GM19025 (cell line): ENCODE data around the gene CIBAR2.

ENCODE experiments used
- ATAC-seq: cut with Tn5 transposase; IDR thresholded peaks from one replicate; pipeline ENCODE4 v1.9.1; 2021; ENCODE audit warnings: mild to moderate bottlenecking, low read depth, moderate library complexity; ENCODE audit not compliant: unreplicated experiment

The CIBAR2 gene

GRCh38 chr16:85112364-85112763 is at the start of gene CIBAR2:
Gene CIBAR2 (minus strand): TSS chr16:85112472. CDS start chr16:85112352, 120 bp downstream.
- ATAC-seq, result no peak

- ATAC-seq, result no peak
These were observed 47.1 kb upstream of the CIBAR2 start for GRCh38 chr16:85159179-85159980.

- no peak for ATAC-seq
These were observed 46.5 kb upstream of the CIBAR2 start for GRCh38 chr16:85158743-85159178.

GRCh38 chr16:85157813-85158742 is 45.8 kb upstream of the CIBAR2 start:
- ATAC-seq, result no peak

- no peak for ATAC-seq
These were observed 45.1 kb upstream of the CIBAR2 start for GRCh38 chr16:85157372-85157771.

GRCh38 chr16:85156869-85157268 is 44.6 kb upstream of the CIBAR2 start:
- ATAC-seq, result no peak

- no peak for ATAC-seq
These were observed 44.2 kb upstream of the CIBAR2 start for GRCh38 chr16:85156440-85156839.

- no peak for ATAC-seq
These were observed 41.4 kb upstream of the CIBAR2 start for GRCh38 chr16:85153656-85154091.

- ATAC-seq, result no peak
These were observed 40.8 kb upstream of the CIBAR2 start for GRCh38 chr16:85153046-85153445.

GRCh38 chr16:85152414-85153030 is 40.2 kb upstream of the CIBAR2 start:
- no peak for ATAC-seq

GRCh38 chr16:85151603-85152413 is 39.5 kb upstream of the CIBAR2 start:
- ATAC-seq, result no peak

- no peak for ATAC-seq
These were observed 38.9 kb upstream of the CIBAR2 start for GRCh38 chr16:85151079-85151602.

- no peak for ATAC-seq
These were observed 38.2 kb upstream of the CIBAR2 start for GRCh38 chr16:85150331-85150940.

- ATAC-seq, result no peak
These were observed 37.5 kb upstream of the CIBAR2 start for GRCh38 chr16:85149776-85150175.

GRCh38 chr16:85148931-85149330 is 36.7 kb upstream of the CIBAR2 start:
- no peak for ATAC-seq

- ATAC-seq, result no peak
These were observed 34.8 kb upstream of the CIBAR2 start for GRCh38 chr16:85146922-85147651.

GRCh38 chr16:85146532-85146797 is 34.2 kb upstream of the CIBAR2 start:
- no peak for ATAC-seq

GRCh38 chr16:85145734-85146531 is 33.7 kb upstream of the CIBAR2 start:
- ATAC-seq, result no peak
